Thyroid gland (tissue), 4 donors: ENCODE data around the gene FAM240A. TPM values are rescaled to one million over a fixed set of nuclear protein-coding genes. Genes with fewer than 3 reads are reported as not detected.
"Not testable (repeated sequence)": the region's sequence is repeated elsewhere in the genome, so short reads cannot be mapped to it uniquely, and the experiment has no call there.

ENCODE experiments used
- DNase-seq, 2 donors: peaks; one replicate each; pipeline ENCODE4 v3.0.0-alpha.2; 2019
- H3K27ac ChIP-seq, 3 donors: fragments of 200-600 bp; sonication (generic); 1 replicate in 2 of 3; 2 replicates in 1 of 3; pipeline ENCODE4 v1.5.1; 2016 to 2019; ENCODE audit warnings: mild to moderate bottlenecking in 1 of 3, moderate library complexity in 1 of 3
- H3K27me3 ChIP-seq: fragments of 200-600 bp; sonication (generic); one replicate; pipeline ENCODE4 v1.5.1; 2019
- H3K36me3 ChIP-seq, 2 donors: fragments of 200-600 bp; sonication (generic); one replicate each; pipeline ENCODE4 v1.5.1; 2016 to 2019
- H3K4me1 ChIP-seq, 2 donors: fragments of 200-600 bp; sonication (generic); one replicate each; pipeline ENCODE4 v1.5.1; 2017 to 2019
- H3K4me3 ChIP-seq, 3 donors: fragments of 200-600 bp; sonication (generic); replicated peaks in 1 of 3; 1 replicate in 2 of 3; 2 replicates in 1 of 3; pipeline ENCODE4 v1.5.1; 2016; ENCODE audit warnings: mild to moderate bottlenecking in 1 of 3
- H3K9me3 ChIP-seq: fragments of 200-600 bp; sonication (generic); one replicate; pipeline ENCODE4 v1.5.1; 2017
- CTCF ChIP-seq, 6 experiments: fragments of 200-600 bp in 3 of 6; fragments of 450-650 bp in 3 of 6; sonication (generic) in 3 of 6; IDR thresholded peaks; one replicate each; pipeline ENCODE4 v1.5.1; 2016 to 2019; ENCODE audit warnings: antibody characterized with exemption in 6 of 6, mild to moderate bottlenecking in 2 of 6, inconsistent platforms in 1 of 6, moderate library complexity in 1 of 6
- POLR2A ChIP-seq, 2 donors: fragments of 450-650 bp; IDR thresholded peaks; one replicate each; pipeline ENCODE4 v1.6.1; 2017; ENCODE audit warnings: antibody characterized with exemption in 2 of 2, mild to moderate bottlenecking in 2 of 2, moderate library complexity in 1 of 2
- WGBS, 2 donors: methylation state at CpG; one replicate each; pipeline ENCODE4 v1.1.5; 2017; 5-methylcytosine and 5-hydroxymethylcytosine counted together
- intact Hi-C: fragments of 100-400 bp; cut with DNase I; formaldehyde crosslinking; loops from one replicate; pipeline ENCODE4 v1.15.1; 2023
- total RNA-seq, 4 donors: library from RNA; depleted of rRNA; stranded (reverse); fragments of >200 nt; gene quantifications; one replicate each; pipeline ENCODE4 v1.2.3, GENCODE V29; 2016

FAM240A gene
- total RNA-seq, 4 donors from 2014 or later, result 0.22 to 1.1 TPM; not detected in 2

- intact Hi-C loops, result loop anchor here (10.0 kb wide), 1 partner anchor 50 kb away; no protein-coding TSS in a partner anchor
- no peaks in the 10 kb centered on the region for H3K27me3 ChIP-seq
- H3K4me3 ChIP-seq, result no peak overlapping the region
- no peaks in the 10 kb centered on the region for H3K36me3 ChIP-seq
- H3K4me1 ChIP-seq, result peaks cover 28 to 37% of the 10 kb centered on the region in 2 donors
- TF ChIP-seq CTCF (IDR thresholded peaks at IDR 0.05), result no peak
- no peaks in the 10 kb centered on the region for H3K9me3 ChIP-seq
- WGBS, 2 donors, result 82 to 86% methylated on average over 5 of the region's 5 CpGs
- DNase-seq, result no peak
- peak overlapping the region; percentile 66 to 74 (median 72) for H3K27ac ChIP-seq
These were observed 37.3 kb upstream of the FAM240A start for GRCh38 chr3:46574881-46575576.

DNA sequence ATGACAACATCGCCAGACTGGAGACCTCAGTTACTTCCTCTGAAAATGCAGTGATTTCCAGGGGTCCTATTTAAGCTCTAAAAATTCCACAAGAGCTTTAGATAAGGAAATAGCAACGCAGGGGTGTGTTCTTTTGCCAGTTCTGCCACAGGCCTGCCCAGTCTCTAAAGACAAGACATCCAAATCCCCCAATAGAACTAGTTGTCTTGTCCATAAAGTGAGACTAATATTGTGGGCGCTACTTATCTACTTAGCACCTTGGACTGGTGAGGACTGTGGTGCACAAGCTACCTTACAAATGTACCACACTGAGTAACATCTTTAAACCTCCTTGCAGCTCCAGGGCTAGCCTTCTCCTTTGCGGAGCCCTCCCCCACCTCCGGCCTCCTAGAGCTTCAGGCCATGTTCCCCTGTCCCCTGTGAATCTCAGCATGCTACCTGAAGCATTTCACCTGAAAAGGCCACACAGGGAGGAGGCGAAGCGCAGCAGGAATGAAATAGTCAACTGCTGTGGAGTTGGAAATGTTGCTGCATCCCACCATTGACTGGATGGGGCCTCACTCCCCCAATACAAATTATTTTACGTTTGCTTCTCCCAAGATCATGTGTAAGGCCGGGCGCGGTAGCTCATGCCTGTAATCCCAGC, 36.6 kb upstream of the FAM240A start:
- H3K4me3 ChIP-seq, result no peak overlapping the region
- TF ChIP-seq CTCF (IDR thresholded peaks at IDR 0.05), result no peak
- no peak for TF ChIP-seq POLR2A (IDR thresholded peaks at IDR 0.05)
- intact Hi-C loops, result loop anchor here (10.0 kb wide), 1 partner anchor 49 kb away; no protein-coding TSS in a partner anchor
- H3K27ac ChIP-seq, result no peak overlapping the region
- H3K27me3 ChIP-seq, result no peaks in the 10 kb centered on the region
- DNase-seq, result no peak
- H3K9me3 ChIP-seq, result no peaks in the 10 kb centered on the region
- 84 to 92% methylated on average over 11 of the region's 11 CpGs for WGBS, 2 donors
- H3K4me1 ChIP-seq, result peaks cover 28 to 42% of the 10 kb centered on the region in 2 donors
- no peaks in the 10 kb centered on the region for H3K36me3 ChIP-seq

DNA sequence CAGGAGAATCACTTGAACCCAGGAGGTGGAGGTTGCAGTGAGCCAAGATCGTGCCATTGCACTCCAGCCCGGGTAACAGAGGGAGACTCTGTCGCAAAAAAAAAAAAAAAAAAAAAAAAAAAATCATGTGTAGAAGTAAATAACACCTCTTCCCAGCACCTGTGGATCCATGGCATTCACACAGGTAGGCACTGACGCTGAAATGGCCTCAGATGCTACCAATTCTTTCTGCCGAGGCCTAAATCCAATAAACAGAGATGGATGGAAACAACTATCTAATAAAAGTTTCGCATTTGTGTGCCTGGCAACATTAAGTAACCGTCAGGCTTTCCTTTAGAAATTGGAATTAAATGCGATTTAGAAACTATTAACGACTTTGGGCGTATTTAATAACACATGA, 35.9 kb upstream of the FAM240A start:
- WGBS, 2 donors, result 79 to 87% methylated on average over 10 of the region's 10 CpGs
- H3K27me3 ChIP-seq, result no peaks in the 10 kb centered on the region
- no peaks in the 10 kb centered on the region for H3K9me3 ChIP-seq
- H3K4me3 ChIP-seq, result no peak overlapping the region
- H3K4me1 ChIP-seq, result peaks cover 28 to 42% of the 10 kb centered on the region in 2 donors
- no peaks in the 10 kb centered on the region for H3K36me3 ChIP-seq
- DNase-seq, result no peak
- intact Hi-C loops, result loop anchor here (10.0 kb wide), 1 partner anchor 48 kb away; no protein-coding TSS in a partner anchor
- no peak for TF ChIP-seq POLR2A (IDR thresholded peaks at IDR 0.05)
- TF ChIP-seq CTCF (IDR thresholded peaks at IDR 0.05), result no peak
- H3K27ac ChIP-seq, result no peak overlapping the region

DNA sequence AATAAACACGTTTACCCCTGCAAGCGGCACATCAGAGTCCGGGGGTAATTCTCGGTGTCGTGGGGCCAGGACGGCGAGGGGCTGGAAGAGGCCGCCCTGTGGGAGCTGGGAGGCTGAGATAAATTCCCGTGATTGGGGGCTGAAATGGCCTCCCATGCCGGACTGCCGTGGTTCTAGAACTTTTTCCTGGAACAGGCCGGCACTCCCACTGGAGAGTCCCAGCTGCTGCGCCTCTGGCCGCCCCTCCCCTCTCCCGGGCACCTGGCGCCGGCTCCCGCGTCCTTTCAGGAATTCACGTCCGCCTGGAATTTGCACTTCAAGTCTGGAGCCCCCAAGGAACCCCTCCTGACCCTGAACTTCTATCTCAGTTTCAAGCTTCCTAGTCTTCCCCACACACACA, 35.4 kb upstream of the FAM240A start:
- peaks cover 28 to 42% of the 10 kb centered on the region in 2 donors for H3K4me1 ChIP-seq
- no peak overlapping the region for H3K27ac ChIP-seq
- H3K36me3 ChIP-seq, result no peaks in the 10 kb centered on the region
- H3K9me3 ChIP-seq, result no peaks in the 10 kb centered on the region
- WGBS, 2 donors, result 38 to 41% methylated on average over 21 of the region's 21 CpGs
- peak; percentile 50 to 56 for DNase-seq
- no peak overlapping the region for H3K4me3 ChIP-seq
- intact Hi-C loops, result loop anchor here (10.0 kb wide), 1 partner anchor 48 kb away; no protein-coding TSS in a partner anchor
- TF ChIP-seq CTCF (IDR thresholded peaks at IDR 0.05) (no peak), POLR2A (IDR thresholded peaks at IDR 0.05) (no peak)
- H3K27me3 ChIP-seq, result no peaks in the 10 kb centered on the region

- H3K27ac ChIP-seq, H3K9me3 ChIP-seq, DNase-seq, H3K27me3 ChIP-seq, H3K4me3 ChIP-seq, H3K36me3 ChIP-seq: not testable (repeated sequence)
- WGBS, 2 donors, result 77 to 85% methylated on average over 18 of the region's 18 CpGs
- intact Hi-C loops, result loop anchor here (10.0 kb wide), 1 partner anchor 47 kb away; no protein-coding TSS in a partner anchor
- peaks cover 28 to 42% of the 10 kb centered on the region in 2 donors for H3K4me1 ChIP-seq
These were observed 34.6 kb upstream of the FAM240A start for GRCh38 chr3:46577580-46578249.
